H9 (cell line): Measurements from ENCODE around the gene CUEDC1. TPM values are rescaled to one million over a fixed set of nuclear protein-coding genes. Genes with fewer than 3 reads are reported as not detected.

ENCODE experiments used
- DNase-seq: peaks from one replicate; pipeline ENCODE4 v3.0.0-alpha.2; 2017
- H2AFZ ChIP-seq: one replicate; pipeline ENCODE4 v1.6.1; 2013; ENCODE audit warnings: mild to moderate bottlenecking, low read length, control low read depth, moderate library complexity
- H2AK5ac ChIP-seq: 2 replicates; pipeline ENCODE4 v1.6.1; 2013; ENCODE audit warnings: low read length, control low read depth, mixed read lengths; ENCODE audit not compliant: insufficient read length
- H2BK120ac ChIP-seq: one replicate; pipeline ENCODE4 v1.6.1; 2013; ENCODE audit warnings: low read depth, mild to moderate bottlenecking, low read length, control low read depth, inconsistent platforms; ENCODE audit not compliant: poor library complexity, severe bottlenecking
- H2BK12ac ChIP-seq: 2 replicates; pipeline ENCODE4 v1.6.1; 2013; ENCODE audit warnings: low read length, control low read depth, mixed read lengths, low read depth; ENCODE audit not compliant: insufficient read length
- H2BK15ac ChIP-seq: 2 replicates; pipeline ENCODE4 v1.6.1; 2013; ENCODE audit warnings: low read depth, low read length, control low read depth
- H2BK20ac ChIP-seq: one replicate; pipeline ENCODE4 v1.6.1; 2013; ENCODE audit warnings: low read depth, mild to moderate bottlenecking, low read length, control low read depth, inconsistent platforms; ENCODE audit not compliant: poor library complexity, severe bottlenecking
- H2BK5ac ChIP-seq: 2 replicates; pipeline ENCODE4 v1.6.1; 2013; ENCODE audit warnings: low read length, control low read depth, mixed read lengths; ENCODE audit not compliant: insufficient read length
- H3K14ac ChIP-seq: 2 replicates; pipeline ENCODE4 v1.6.1; 2013; ENCODE audit warnings: low read length, control low read depth; ENCODE audit not compliant: insufficient read depth
- H3K18ac ChIP-seq: 2 replicates; pipeline ENCODE4 v1.6.1; 2013; ENCODE audit warnings: low read depth, mild to moderate bottlenecking, mixed read lengths, low read length, control low read depth; ENCODE audit not compliant: insufficient read length
- H3K23ac ChIP-seq: 2 replicates; pipeline ENCODE4 v1.6.1; 2013; ENCODE audit warnings: low read length, control low read depth, mixed read lengths, low read depth; ENCODE audit not compliant: insufficient read length
- H3K23me2 ChIP-seq: 2 replicates; pipeline ENCODE4 v1.6.1; 2013; ENCODE audit warnings: low read depth, mild to moderate bottlenecking, mixed read lengths, low read length, control low read depth; ENCODE audit not compliant: insufficient read length, poor library complexity, severe bottlenecking
- H3K27ac ChIP-seq: 2 replicates; pipeline ENCODE4 v1.5.1; 2013; ENCODE audit warnings: low read length, control low read depth, mixed read lengths, low read depth; ENCODE audit not compliant: insufficient read length
- H3K27me3 ChIP-seq: 2 replicates; pipeline ENCODE4 v1.6.1; 2013; ENCODE audit warnings: low read length, control low read depth, inconsistent platforms; ENCODE audit not compliant: insufficient read depth
- H3K4ac ChIP-seq: 2 replicates; pipeline ENCODE4 v1.6.1; 2013; ENCODE audit warnings: low read depth, mild to moderate bottlenecking, control low read depth, inconsistent platforms, low read length, moderate library complexity
- H3K4me1 ChIP-seq: 2 replicates; pipeline ENCODE4 v1.6.1; 2013; ENCODE audit warnings: low read length, control low read depth, inconsistent platforms; ENCODE audit not compliant: insufficient read depth
- H3K4me2 ChIP-seq: 2 replicates; pipeline ENCODE4 v1.6.1; 2013; ENCODE audit warnings: low read length, control low read depth, mixed read lengths; ENCODE audit not compliant: insufficient read length, insufficient read depth
- H3K56ac ChIP-seq: 2 replicates; pipeline ENCODE4 v1.6.1; 2013; ENCODE audit warnings: low read depth, mild to moderate bottlenecking, mixed read lengths, low read length, control low read depth; ENCODE audit not compliant: insufficient read length
- H3K79me1 ChIP-seq: 2 replicates; pipeline ENCODE4 v1.6.1; 2013; ENCODE audit warnings: low read depth, mild to moderate bottlenecking, moderate library complexity, low read length, control low read depth, inconsistent platforms; ENCODE audit not compliant: insufficient read depth, poor library complexity, severe bottlenecking
- H3K79me2 ChIP-seq: 2 replicates; pipeline ENCODE4 v1.6.1; 2013; ENCODE audit warnings: low read length, control low read depth, inconsistent platforms; ENCODE audit not compliant: insufficient read depth
- H3K9ac ChIP-seq: 2 replicates; pipeline ENCODE4 v1.6.1; 2013; ENCODE audit warnings: low read length, control low read depth, mixed read lengths; ENCODE audit not compliant: insufficient read length; ENCODE audit errors: extremely low read depth
- H3K9me3 ChIP-seq: one replicate; pipeline ENCODE4 v1.6.1; 2013; ENCODE audit warnings: low read depth, low read length, inconsistent platforms; ENCODE audit not compliant: control insufficient read depth
- H3T11ph ChIP-seq: one replicate; pipeline ENCODE4 v1.6.1; 2013; ENCODE audit warnings: mild to moderate bottlenecking, low read length, control low read depth, inconsistent platforms
- H4K20me1 ChIP-seq: one replicate; pipeline ENCODE4 v1.6.1; 2013; ENCODE audit not compliant: control insufficient read depth, insufficient read length, insufficient read depth
- H4K5ac ChIP-seq: 2 replicates; pipeline ENCODE4 v1.6.1; 2013; ENCODE audit warnings: low read depth, mild to moderate bottlenecking, mixed read lengths, low read length, control low read depth; ENCODE audit not compliant: insufficient read length
- H4K8ac ChIP-seq: replicated peaks from 2 replicates; pipeline ENCODE4 v1.6.1; 2013; ENCODE audit warnings: low read length, control low read depth, mixed read lengths, low read depth; ENCODE audit not compliant: insufficient read length
- H4K91ac ChIP-seq: 2 replicates; pipeline ENCODE4 v1.6.1; 2013; ENCODE audit warnings: low read depth, mild to moderate bottlenecking, moderate library complexity, mixed read lengths, low read length, control low read depth; ENCODE audit not compliant: insufficient read length
- H3K27ac Mint-ChIP-seq, 3 experiments: 2 replicates in 2 of 3; 3 replicates in 1 of 3; pipeline ENCODE4 v1.8.0; 2020 to 2021; ENCODE audit warnings: mixed read lengths in 3 of 3, mild to moderate bottlenecking in 1 of 3, moderate library complexity in 1 of 3
- H3K27me3 Mint-ChIP-seq: 2 replicates; pipeline ENCODE4 v1.8.0; 2021; ENCODE audit warnings: low read depth, mild to moderate bottlenecking, moderate library complexity, mixed read lengths
- H3K36me3 Mint-ChIP-seq, 3 experiments: 2 replicates in 2 of 3; 3 replicates in 1 of 3; pipeline ENCODE4 v1.8.0; 2020 to 2021; ENCODE audit warnings: low read depth in 3 of 3, mixed read lengths in 3 of 3; ENCODE audit not compliant: insufficient read depth in 1 of 3
- H3K4me1 Mint-ChIP-seq, 2 experiments: 2 replicates each; pipeline ENCODE4 v1.8.0; 2020; ENCODE audit warnings: mixed read lengths in 2 of 2
- H3K4me3 Mint-ChIP-seq, 2 experiments: 2 replicates in 1 of 2; 3 replicates in 1 of 2; pipeline ENCODE4 v1.8.0; 2020 to 2021; ENCODE audit warnings: mild to moderate bottlenecking in 2 of 2, mixed read lengths in 2 of 2, moderate library complexity in 1 of 2
- H3K9me3 Mint-ChIP-seq, 2 experiments: 2 replicates in 1 of 2; 3 replicates in 1 of 2; pipeline ENCODE4 v1.8.0; 2020; ENCODE audit warnings: mild to moderate bottlenecking in 2 of 2, mixed read lengths in 2 of 2, moderate library complexity in 1 of 2
- WGBS: extraction: QIAGEN DNeasy Blood & Tissue Kit; methylation state at CpG from one replicate; pipeline ENCODE4 v1.1.7; 2013; ENCODE audit warnings: missing lambda C conversion rate, low lambda C conversion rate, mixed read lengths; ENCODE audit not compliant: insufficient read length; ENCODE audit errors: extremely low coverage; 5-methylcytosine and 5-hydroxymethylcytosine counted together
- total RNA-seq: library from RNA; stranded (reverse); gene quantifications from 2 replicates; pipeline ENCODE4 v1.2.1, GENCODE V29; 2021
- TF ChIP-seq, protein P1 (sequence below): fragments of 200-600 bp; sonication (generic); conservative IDR thresholded peaks from 3 replicates; pipeline ENCODE4 v1.8.0; 2021; ENCODE audit warnings: antibody characterized with exemption, mild to moderate bottlenecking

Gene CUEDC1
- total RNA-seq, 1 experiment from 2014 or later: 7.3 TPM

DNA sequence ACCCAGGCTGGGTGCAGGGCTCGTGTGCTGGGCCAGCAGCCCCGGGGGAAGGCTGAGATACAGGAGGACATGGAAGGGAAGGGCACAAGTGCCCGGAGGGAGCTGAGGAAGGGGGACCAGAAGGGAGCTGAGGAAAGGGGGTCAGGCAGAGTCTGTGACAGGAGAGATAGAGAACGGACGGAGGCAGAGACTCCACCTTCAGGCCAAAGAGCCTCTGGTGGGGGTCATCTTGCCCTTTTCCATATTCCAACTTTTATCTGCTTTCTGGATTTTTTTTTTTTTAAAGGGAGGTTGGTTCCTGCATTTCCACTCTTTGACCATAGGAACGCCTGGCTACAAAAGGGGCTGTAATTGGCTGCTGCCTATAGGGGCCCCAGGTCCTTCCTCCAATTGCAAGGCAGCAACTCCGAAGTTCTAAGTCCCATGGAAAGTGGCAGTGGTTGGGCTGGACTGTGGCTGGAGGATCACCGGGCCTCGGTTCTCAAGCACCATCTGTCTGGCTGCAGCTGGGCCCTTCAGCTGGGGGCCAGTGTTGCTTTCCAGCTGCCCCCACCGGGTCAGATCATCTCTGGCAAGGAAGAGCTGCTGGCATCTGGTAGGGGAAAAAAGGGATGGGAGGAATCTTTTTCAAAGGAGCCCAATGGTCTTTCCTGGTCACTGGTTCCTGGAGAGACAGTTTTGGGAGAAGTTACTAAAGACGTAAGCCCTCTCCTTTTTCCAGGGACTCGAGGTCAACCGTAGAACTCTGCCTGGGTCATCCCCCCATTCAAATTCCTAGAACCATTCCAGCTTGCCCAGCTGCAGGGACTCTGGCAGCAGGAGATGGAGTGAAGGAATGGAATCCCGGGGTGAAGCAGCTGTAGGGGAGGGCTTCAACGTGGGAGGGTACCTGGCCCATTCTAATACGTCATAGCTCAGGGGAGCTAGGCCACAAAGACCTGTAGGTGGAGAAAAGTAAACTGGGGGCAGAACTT is 92.2 kb downstream of the CUEDC1 start:
- Mint-ChIP-seq H3K27me3 (peaks cover 59% of the 10 kb centered on the region), H3K4me3 (peak overlapping the region; percentile 57 to 75; a peak in 4 of 5 replicates), H3K27ac (no peak overlapping the region; a peak in 1 of 7 replicates), H3K36me3 (peaks cover 0 to 2% (median 0%) of the 10 kb centered on the region in 3 experiments; a peak in 1 of 7 replicates), H3K9me3 (no peaks in the 10 kb centered on the region), H3K4me1 (peaks cover 35 to 45% of the 10 kb centered on the region in 2 experiments)
- Histone ChIP-seq H3K23me2 (peaks cover 9% of the 10 kb centered on the region), H3K23ac (no peak overlapping the region), H4K91ac (no peak overlapping the region), H2AFZ (no peak overlapping the region), H4K8ac (no peak overlapping the region), H3T11ph (no peak overlapping the region), H4K20me1 (no peaks in the 10 kb centered on the region), H4K5ac (no peak overlapping the region), H3K79me1 (no peaks in the 10 kb centered on the region), H2BK5ac (no peak overlapping the region), H3K4me2 (no peak overlapping the region), H3K14ac (no peak overlapping the region), H3K9ac (no peak overlapping the region), H3K9me3 (no peaks in the 10 kb centered on the region), H3K4me1 (peaks cover 2% of the 10 kb centered on the region; the same call in 1 of the 2 replicates), H3K56ac (no peak overlapping the region), H2BK15ac (no peak overlapping the region), H2BK12ac (no peak overlapping the region), H2AK5ac (no peak overlapping the region), H3K79me2 (no peaks in the 10 kb centered on the region), H3K18ac (no peak overlapping the region), H3K4ac (no peak overlapping the region), H2BK120ac (no peak overlapping the region), H2BK20ac (no peak overlapping the region), H3K27me3 (peaks cover 5% of the 10 kb centered on the region; the same call in 1 of the 2 replicates), H3K27ac (no peak overlapping the region)
- TF ChIP-seq, protein P1, sequence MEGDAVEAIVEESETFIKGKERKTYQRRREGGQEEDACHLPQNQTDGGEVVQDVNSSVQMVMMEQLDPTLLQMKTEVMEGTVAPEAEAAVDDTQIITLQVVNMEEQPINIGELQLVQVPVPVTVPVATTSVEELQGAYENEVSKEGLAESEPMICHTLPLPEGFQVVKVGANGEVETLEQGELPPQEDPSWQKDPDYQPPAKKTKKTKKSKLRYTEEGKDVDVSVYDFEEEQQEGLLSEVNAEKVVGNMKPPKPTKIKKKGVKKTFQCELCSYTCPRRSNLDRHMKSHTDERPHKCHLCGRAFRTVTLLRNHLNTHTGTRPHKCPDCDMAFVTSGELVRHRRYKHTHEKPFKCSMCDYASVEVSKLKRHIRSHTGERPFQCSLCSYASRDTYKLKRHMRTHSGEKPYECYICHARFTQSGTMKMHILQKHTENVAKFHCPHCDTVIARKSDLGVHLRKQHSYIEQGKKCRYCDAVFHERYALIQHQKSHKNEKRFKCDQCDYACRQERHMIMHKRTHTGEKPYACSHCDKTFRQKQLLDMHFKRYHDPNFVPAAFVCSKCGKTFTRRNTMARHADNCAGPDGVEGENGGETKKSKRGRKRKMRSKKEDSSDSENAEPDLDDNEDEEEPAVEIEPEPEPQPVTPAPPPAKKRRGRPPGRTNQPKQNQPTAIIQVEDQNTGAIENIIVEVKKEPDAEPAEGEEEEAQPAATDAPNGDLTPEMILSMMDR: no peak
- peak; percentile 46 for DNase-seq
- WGBS: no CpG with 5 or more reads among the region's 16 CpGs
